NCI-H2196 treated with DMSO at 0.1 percent for 48 hours (cell line): Measurements from ENCODE around the gene VCX.
"Not testable (repeated sequence)": the region's sequence is repeated elsewhere in the genome, so short reads cannot be mapped to it uniquely, and the experiment has no call there.

Experiments
- DNase-seq: peaks from one replicate; lab custom pipeline; 2025; ENCODE audit not compliant: unreplicated experiment; lab: John Stamatoyannopoulos, UW

Gene VCX

DNA sequence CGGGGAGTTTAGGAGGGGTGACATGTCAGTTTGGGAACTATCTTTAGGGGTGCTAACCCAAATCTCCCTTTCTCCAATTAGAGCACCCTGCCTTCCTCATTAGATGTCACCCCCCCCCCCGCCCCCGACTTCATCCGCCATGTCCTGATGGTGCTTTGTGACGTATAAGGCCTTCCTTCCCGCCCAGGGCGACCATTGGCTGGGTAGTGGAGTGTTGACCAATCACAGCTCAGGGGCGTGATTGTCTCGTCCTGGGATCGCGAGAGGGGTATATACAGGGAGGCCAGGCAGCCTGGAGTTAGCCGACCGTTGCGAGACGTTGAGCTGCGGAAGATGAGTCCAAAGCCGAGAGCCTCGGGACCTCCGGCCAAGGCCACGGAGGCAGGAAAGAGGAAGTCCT is at the start of gene VCX:
Gene VCX, plus strand, starts transcription at position 301 of the 400 bp plus-strand sequence. Its CDS starts 33 bp downstream, at position 334.
- DNase-seq = not testable (repeated sequence)

DNA sequence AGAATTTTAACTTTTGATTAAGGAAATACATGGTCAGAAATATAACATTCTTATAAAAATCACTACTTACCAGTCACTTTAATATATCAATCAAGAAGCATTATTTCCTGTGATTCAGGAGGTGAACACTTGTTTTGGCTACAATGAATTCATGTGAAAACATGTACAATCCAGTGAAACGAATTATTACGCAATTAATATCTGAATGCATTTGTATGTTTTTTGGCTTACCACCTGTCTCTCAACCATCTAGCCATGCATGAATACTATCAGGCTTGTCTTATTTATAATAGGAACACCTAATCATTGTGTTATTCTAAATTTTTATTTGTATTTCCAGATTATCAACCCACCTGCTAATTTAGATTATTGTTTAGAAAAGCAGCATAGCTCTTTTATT is 44.6 kb upstream of the VCX start:
- DNase-seq = no peak

DNA sequence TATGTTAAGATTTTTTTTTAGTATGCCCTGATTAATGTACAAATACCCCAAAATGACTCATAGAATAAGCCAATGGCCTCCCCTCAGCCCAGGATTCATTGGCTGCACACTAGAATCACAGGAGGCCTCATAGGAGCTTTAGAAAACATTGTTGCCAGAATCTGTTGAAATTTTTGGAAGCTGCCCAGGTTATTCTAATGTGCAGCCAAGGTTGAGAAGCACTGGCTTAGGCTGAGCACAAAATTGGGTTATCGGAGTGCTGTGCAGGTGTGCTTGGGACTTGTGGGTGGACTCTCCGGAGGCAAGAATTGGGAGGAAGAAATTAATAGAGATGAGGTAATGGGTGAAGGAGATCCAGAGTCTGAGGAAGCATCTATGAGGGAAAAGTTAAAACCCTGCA is 41.3 kb upstream of the VCX start:
- no peak for DNase-seq

DNA sequence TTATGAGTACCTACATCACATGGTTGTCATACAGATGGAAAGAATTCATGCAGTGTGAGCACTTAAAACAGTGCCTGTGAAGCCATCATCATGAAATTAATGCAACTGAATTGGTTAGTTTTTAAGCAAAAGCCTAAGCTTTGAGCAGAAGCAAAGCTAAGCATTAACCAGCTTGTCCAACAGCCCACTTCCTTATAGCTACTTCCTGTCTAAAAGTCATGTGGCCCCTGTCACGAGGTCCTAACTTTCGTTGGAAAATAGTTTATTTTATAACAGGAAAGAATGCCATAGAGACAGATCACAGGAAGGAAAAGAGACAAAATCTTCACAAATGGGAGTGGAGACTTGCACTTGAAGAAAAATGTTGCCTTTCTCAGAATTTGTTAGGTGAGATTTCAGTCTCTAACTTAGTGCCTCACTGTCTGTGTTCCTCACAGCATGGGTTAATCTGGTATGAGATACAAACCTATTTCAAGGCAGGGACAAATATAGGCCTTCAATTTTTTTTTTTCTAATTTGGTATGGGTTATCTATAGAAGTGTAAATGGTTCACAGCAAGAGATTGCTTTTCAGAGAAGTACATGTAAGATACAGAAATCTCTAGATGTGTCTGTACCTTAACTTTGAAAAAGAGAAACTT is 27.7 kb upstream of the VCX start:
- no peak for DNase-seq

DNA sequence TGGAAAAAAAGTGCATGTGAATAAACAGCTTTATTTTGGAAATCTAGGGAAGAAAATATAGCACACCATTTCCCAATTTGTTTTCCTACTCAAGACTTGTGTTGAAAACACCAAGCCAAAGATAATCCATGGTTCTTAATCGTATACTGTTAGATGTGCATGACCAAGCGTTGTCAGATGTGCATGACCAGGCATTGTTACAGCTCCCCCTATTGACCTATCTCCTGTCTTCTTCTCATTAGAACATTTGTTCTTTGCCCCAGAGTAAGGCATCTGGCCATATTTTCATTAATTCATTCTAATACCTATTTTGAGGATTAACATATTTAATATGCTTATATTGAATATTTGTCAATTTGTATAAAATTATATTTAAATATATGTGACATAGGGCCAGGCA is 14.4 kb upstream of the VCX start:
- no peak for DNase-seq

DNA sequence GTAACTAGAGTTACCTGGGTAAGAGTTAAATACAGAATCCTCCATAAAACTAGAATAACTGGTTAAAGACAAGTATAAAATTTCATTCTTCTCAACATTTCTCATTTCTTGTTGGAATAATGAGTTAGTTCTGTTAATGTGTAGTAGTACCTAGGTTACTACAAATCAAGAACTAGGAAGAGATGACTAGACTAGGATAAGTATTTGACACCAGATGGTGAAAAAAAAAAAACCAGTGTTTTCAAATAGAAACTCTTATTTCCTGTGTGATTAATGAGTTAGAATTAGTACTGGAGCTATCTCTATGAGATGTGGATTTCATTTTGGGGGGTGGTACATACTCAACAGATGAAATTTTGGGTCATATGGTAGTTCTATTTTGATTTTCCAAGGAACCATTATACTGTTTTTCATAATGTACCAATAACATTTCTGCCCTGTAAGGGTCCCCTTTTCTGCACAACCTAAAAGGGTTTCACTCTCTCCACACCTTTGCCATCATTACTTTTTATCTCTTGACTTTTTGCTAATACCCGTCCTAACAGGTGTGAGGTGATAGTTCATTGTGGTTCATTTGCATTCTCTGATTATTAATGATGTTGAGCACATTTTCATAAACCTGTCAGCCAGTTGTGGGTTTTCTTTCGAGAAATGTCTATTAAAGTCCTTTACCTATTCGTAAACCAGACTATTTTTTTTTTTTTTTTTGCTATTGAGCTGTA is 1.7 kb upstream of the VCX start:
- DNase-seq = no peak

DNA sequence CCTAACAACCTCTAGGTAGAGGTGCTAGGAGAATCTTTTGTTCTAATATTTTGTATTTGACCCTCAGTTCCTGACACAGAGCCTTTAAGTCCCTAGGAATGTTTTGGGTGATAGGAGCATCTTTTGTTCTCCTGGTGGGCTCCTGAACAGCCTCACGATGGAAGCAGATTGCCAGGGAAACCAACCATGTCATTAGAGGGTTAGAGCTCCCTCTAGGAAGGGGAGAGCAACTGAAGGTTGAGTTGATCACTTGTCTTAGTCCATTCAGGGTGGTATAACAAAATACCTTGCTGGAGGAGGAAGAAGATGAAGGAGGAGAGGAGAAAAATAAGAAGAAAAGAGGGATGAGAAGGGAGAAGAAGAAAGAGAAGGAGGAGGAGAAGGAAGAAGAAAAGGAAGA is 9.2 kb downstream of the VCX start:
- DNase-seq = no peak

DNA sequence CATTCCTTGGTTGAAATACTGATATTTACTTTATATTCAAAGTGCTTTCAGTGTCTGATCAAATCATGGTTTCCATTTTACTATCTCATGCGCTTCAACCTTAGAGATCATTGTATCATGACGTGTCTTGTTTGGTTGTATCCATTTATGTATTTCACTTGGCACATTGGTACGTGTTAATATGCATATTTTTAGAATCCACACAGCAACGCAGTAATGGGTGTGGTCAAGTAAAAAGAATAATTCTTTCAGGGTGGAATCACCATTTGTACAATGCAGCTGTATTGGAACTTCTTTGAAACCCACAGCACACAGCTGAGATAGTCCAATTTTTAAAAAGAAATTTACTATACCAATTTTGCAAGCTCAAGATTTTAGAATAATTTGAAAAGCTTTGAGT is 29.1 kb downstream of the VCX start:
- no peak for DNase-seq

DNA sequence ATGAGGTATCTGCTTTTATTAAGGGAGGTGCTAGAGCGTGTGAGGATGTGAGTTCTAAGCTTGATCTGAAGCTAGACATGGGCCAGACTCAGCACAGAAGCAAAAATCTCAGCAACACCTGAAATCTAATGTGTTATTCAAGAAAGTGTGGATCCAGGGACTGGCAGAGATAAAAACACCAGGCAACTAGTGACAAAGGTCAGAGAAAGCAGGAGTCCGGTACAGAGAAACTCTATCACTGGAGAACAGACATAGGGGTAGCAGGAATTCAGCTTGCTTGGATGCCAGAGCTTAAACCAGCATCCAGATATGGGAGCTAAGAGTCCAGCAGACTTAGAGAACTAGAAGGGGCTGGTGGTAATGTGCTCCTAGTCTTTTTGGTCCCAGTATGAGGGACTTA is 34.0 kb downstream of the VCX start:
- DNase-seq = no peak

DNA sequence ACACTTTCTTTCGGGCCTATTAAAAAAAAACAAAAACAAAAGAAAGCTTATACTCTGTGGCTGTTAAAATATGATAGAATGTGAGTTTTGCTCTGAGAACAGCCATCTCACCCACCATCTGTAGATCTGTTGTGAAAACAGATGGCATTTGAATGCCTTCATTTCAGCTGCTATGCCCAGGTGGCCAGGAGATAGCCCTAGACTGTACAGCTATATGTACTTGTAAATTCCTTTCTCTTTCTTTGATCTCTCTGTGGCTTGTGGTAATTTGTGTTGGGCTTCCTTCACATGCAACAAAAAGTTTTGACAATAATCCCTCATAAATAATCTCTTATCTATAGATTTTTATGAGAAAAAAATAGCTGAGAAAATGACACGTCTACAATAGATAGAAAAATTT is 46.2 kb downstream of the VCX start:
- DNase-seq = no peak

DNA sequence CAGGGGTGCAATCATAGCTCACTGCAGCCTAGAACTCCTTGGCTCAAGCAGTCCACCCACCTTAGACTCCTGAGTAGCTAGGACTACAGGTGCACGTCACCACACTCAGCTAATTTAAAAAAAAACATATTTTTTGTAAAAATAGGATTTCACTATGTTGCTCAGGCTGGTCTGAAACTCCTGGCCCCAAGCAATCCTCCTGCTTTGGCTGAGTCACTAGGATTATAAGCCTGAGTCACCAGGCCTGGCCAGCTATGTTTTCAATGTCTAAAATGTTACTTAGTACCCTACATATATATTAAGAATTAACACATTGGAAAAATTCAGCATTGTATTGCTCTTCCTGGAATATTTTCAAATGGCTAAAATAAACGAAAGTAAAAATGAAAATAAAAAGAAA is 46.7 kb downstream of the VCX start:
- no peak for DNase-seq

DNA sequence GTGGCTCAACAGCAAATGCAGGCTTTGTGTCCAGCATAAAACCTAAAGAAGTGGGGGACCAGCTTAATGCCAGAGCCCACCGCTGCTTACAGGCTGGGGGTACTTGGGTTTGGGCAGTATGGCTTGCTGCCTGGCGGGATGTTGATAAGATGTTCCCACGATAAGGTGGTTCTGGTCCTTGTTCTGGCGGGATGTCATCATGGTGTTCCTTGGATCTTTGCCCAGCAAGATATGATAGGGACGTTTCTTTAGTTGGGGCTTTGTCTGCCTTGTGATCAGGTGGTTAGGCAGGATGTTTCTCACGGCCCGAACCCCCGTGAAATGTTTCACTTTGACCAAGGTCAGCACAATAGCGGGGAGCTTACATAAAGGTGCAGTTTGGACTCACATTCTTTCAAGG is 49.0 kb downstream of the VCX start:
- DNase-seq = no peak
